Adrenal gland (tissue), 12 donors: Measurements from ENCODE around the gene NTRK1. TPM values are rescaled to one million over a fixed set of nuclear protein-coding genes. Genes with fewer than 3 reads are reported as not detected.

ENCODE experiments used
- DNase-seq, 7 donors: peaks; one replicate each; pipeline ENCODE4 v3.0.0-alpha.2; 2019 to 2020
- H3K27ac ChIP-seq, 5 donors: fragments of 200-600 bp; sonication (generic) in 4 of 5; 1 replicate in 3 of 5; 2 replicates in 2 of 5; pipeline versions ENCODE4 v1.5.1 to v1.8.0; 2016 to 2020; ENCODE audit warnings: mild to moderate bottlenecking in 1 of 5
- H3K27me3 ChIP-seq: fragments of 200-600 bp; 2 replicates; pipeline ENCODE4 v1.8.0; 2021
- H3K36me3 ChIP-seq, 2 donors: fragments of 200-600 bp; replicated peaks in 1 of 2; 1 replicate in 1 of 2; 2 replicates in 1 of 2; pipeline versions ENCODE4 v1.5.1 to v1.8.0; 2018 to 2022
- H3K4me1 ChIP-seq, 2 donors: fragments of 200-600 bp; replicated peaks in 1 of 2; 1 replicate in 1 of 2; 2 replicates in 1 of 2; pipeline versions ENCODE4 v1.5.1 to v1.8.0; 2018 to 2021
- H3K4me3 ChIP-seq, 4 donors: fragments of 200-600 bp; sonication (generic) in 3 of 4; one replicate each; pipeline ENCODE4 v1.5.1; 2016 to 2018
- H3K9me3 ChIP-seq, 3 donors: fragments of 200-600 bp; sonication (generic) in 1 of 3; replicated peaks in 1 of 3; 1 replicate in 2 of 3; 2 replicates in 1 of 3; pipeline versions ENCODE4 v1.5.1 to v1.8.0; 2016 to 2021
- CTCF ChIP-seq, 6 experiments: fragments of 450-650 bp in 4 of 6; fragments of 200-600 bp in 2 of 6; sonication (generic) in 1 of 6; IDR thresholded peaks; 1 replicate in 5 of 6; 2 replicates in 1 of 6; pipeline versions ENCODE4 v1.5.1 to v1.8.0; 2016 to 2021; ENCODE audit warnings: antibody characterized with exemption in 6 of 6, mild to moderate bottlenecking in 2 of 6, moderate library complexity in 1 of 6
- POLR2A ChIP-seq, 2 donors: fragments of 450-650 bp; IDR thresholded peaks; one replicate each; pipeline ENCODE4 v1.6.1; 2017; ENCODE audit warnings: antibody characterized with exemption in 2 of 2, mild to moderate bottlenecking in 2 of 2, moderate library complexity in 1 of 2
- WGBS, 4 donors: extraction: QIAGEN DNeasy Blood & Tissue Kit in 2 of 4; methylation state at CpG; one replicate each; pipeline versions ENCODE4 v1.1.5 to v1.1.7; 2013 to 2017; 5-methylcytosine and 5-hydroxymethylcytosine counted together
- intact Hi-C, 2 donors: fragments of 100-400 bp; cut with DNase I; formaldehyde crosslinking; loops; one replicate each; pipeline versions ENCODE4 v1.14.1 to v1.15.0; 2022 to 2023
- polyA plus RNA-seq, 3 donors: library from polyadenylated mRNA; stranded (reverse); fragments of 200-250 nt in 2 of 3; fragments of 350-450 nt in 1 of 3; fragmentation: Illumina TruSeq in 1 of 3; extraction: RNeasy Lipid Tissue Mini Kit (QIAGEN cat#74804) in 1 of 3; gene quantifications; one replicate each; pipeline ENCODE4 v1.2.3, GENCODE V29; 2013 to 2014
- total RNA-seq, 9 donors: library from RNA; depleted of rRNA in 4 of 9; stranded (reverse); fragments of >200 nt in 4 of 9; fragments of 120-200 nt in 1 of 9; fragmentation: NEBNext Ultra II Directional in 1 of 9; extraction: Animal tissue kit (Norgen Biotek cat#: 25700) in 1 of 9; gene quantifications; one replicate each; pipeline versions ENCODE4 v1.1.0 to v1.2.4, GENCODE V29; 2013 to 2023
- donor health status: healthy with polysubstance abuse.
- donor health status: Bipolar disorder and iron deficiency.
- donor health status: DM: yes; HTN: yes; CAD: no.
- donor health status: DM: no; HTN: no; CAD: no.
- donor health status: DM: no; HTN: no; CAD: no.
- donor health status: DM: yes; HTN: yes; CAD: no.

The NTRK1 gene
- total and polyA plus RNA-seq, 12 donors = 0.26 to 22.6 (median 5.7) TPM; not detected in 1

GRCh38 chr1:156883919-156884318 lies 23.3 kb downstream of the NTRK1 start:
- H3K27me3 ChIP-seq = no peaks in the 10 kb centered on the region
- H3K4me1 ChIP-seq = no peaks in the 10 kb centered on the region
- no peak overlapping the region for H3K4me3 ChIP-seq
- 55 to 76% (median 69%) methylated on average over 3 to 7 of the region's 7 CpGs for whole genome bisulfite sequencing, 4 donors
- no peaks in the 10 kb centered on the region for H3K9me3 ChIP-seq
- no peak overlapping the region for H3K27ac ChIP-seq
- H3K36me3 ChIP-seq = no peaks in the 10 kb centered on the region
- DNase-seq = no peak
- TF ChIP-seq POLR2A (IDR thresholded peaks at IDR 0.05) (no peak), CTCF (IDR thresholded peaks at IDR 0.05) (no peak)
- intact Hi-C loops = no loop called here

GRCh38 chr1:156884560-156885184 lies 24.0 kb downstream of the NTRK1 start:
- Histone ChIP-seq H3K36me3 (no peaks in the 10 kb centered on the region), H3K27ac (no peak overlapping the region), H3K4me3 (no peak overlapping the region), H3K27me3 (no peaks in the 10 kb centered on the region), H3K4me1 (no peaks in the 10 kb centered on the region), H3K9me3 (no peaks in the 10 kb centered on the region)
- intact Hi-C loops = loop anchor here in 1 of 2 donors (5.0 kb wide), 1 partner anchor 42 kb away; no protein-coding TSS in a partner anchor
- TF ChIP-seq CTCF (IDR thresholded peaks at IDR 0.05) (no peak), POLR2A (IDR thresholded peaks at IDR 0.05) (no peak)
- no peak for DNase-seq
- 73 to 82% (median 80%) methylated on average over 6 to 10 of the region's 10 CpGs for WGBS, 4 donors

- no peak overlapping the region for H3K27ac ChIP-seq
- WGBS, 4 donors = 40 to 68% (median 55%) methylated on average over 1 of the region's 1 CpG
- no peak overlapping the region for H3K4me3 ChIP-seq
- TF ChIP-seq CTCF (IDR thresholded peaks at IDR 0.05) (no peak), POLR2A (IDR thresholded peaks at IDR 0.05) (no peak)
- H3K36me3 ChIP-seq = no peaks in the 10 kb centered on the region
- no peak for DNase-seq
- H3K27me3 ChIP-seq = no peaks in the 10 kb centered on the region
- intact Hi-C loops = loop anchor here in 1 of 2 donors (5.0 kb wide), 1 partner anchor 43 kb away; no protein-coding TSS in a partner anchor
- no peaks in the 10 kb centered on the region for H3K9me3 ChIP-seq
- H3K4me1 ChIP-seq = peaks cover 0 to 3% of the 10 kb centered on the region in 2 donors
Measured at GRCh38 chr1:156885314-156885713, 24.6 kb downstream of the NTRK1 start.

- peaks cover 0 to 3% of the 10 kb centered on the region in 2 donors for H3K4me1 ChIP-seq
- H3K4me3 ChIP-seq = no peak overlapping the region
- no peak overlapping the region for H3K27ac ChIP-seq
- 61 to 69% (median 67%) methylated on average over 13 of the region's 13 CpGs for WGBS, 4 donors
- intact Hi-C loops = loop anchor here in 1 of 2 donors (5.0 kb wide), 1 partner anchor 44 kb away; no protein-coding TSS in a partner anchor
- TF ChIP-seq POLR2A (IDR thresholded peaks at IDR 0.05) (no peak), CTCF (IDR thresholded peaks at IDR 0.05) (no peak)
- DNase-seq = no peak
- H3K27me3 ChIP-seq = no peaks in the 10 kb centered on the region
- H3K36me3 ChIP-seq = no peaks in the 10 kb centered on the region
- H3K9me3 ChIP-seq = no peaks in the 10 kb centered on the region
Measured at GRCh38 chr1:156885880-156886355, 25.3 kb downstream of the NTRK1 start.
